ENCODE results near the gene ARHGAP9.
A peak's percentile ranks its signal among the peaks of the same experiment; 100 is the strongest.

Gene ARHGAP9

GRCh38 chr12:57471661-57472060 is 8.0 kb downstream of the ARHGAP9 start:
- no peak for DNase-seq

GRCh38 chr12:57470970-57471656 is 8.6 kb downstream of the ARHGAP9 start:
- no peak for DNase-seq

- DNase-seq: no peak
Observed at GRCh38 chr12:57470286-57470969, 9.2 kb downstream of the ARHGAP9 start.

- no peak for DNase-seq
Observed at GRCh38 chr12:57469296-57470164, 10.1 kb downstream of the ARHGAP9 start.

GRCh38 chr12:57467915-57468314 is 11.8 kb downstream of the ARHGAP9 start:
- DNase-seq: no peak

GRCh38 chr12:57467212-57467874 is 12.3 kb downstream of the ARHGAP9 start:
- DNase-seq: no peak

- DNase-seq: no peak
Observed at GRCh38 chr12:57465747-57466505, 13.7 kb downstream of the ARHGAP9 start.

GRCh38 chr12:57465030-57465746 is 14.5 kb downstream of the ARHGAP9 start:
- no peak for DNase-seq

GRCh38 chr12:57464569-57464968 is 15.1 kb downstream of the ARHGAP9 start:
- no peak for DNase-seq

- no peak for DNase-seq
Observed at GRCh38 chr12:57462912-57463253, 16.8 kb downstream of the ARHGAP9 start.

- peak; percentile 60 for DNase-seq
Observed at GRCh38 chr12:57462251-57462911, 17.3 kb downstream of the ARHGAP9 start.

GRCh38 chr12:57461917-57462250 is 17.8 kb downstream of the ARHGAP9 start:
- DNase-seq: no peak

GRCh38 chr12:57461276-57461916 is 18.3 kb downstream of the ARHGAP9 start:
- DNase-seq: no peak

GRCh38 chr12:57460841-57461275 is 18.8 kb downstream of the ARHGAP9 start:
- DNase-seq: no peak

- DNase-seq: no peak
Observed at GRCh38 chr12:57460468-57460784, 19.2 kb downstream of the ARHGAP9 start.

GRCh38 chr12:57459750-57460467 is 19.8 kb downstream of the ARHGAP9 start, which contains the start of gene GLI1:
Gene GLI1, plus strand, starts transcription at chr12:57459785. Its CDS starts 3,907 bp downstream, at chr12:57463692.
- no peak for DNase-seq

- peak; percentile 90 for DNase-seq
Observed at GRCh38 chr12:57459055-57459749, 20.5 kb downstream of the ARHGAP9 start.

- DNase-seq: no peak
Observed at GRCh38 chr12:57458665-57459054, 21.0 kb downstream of the ARHGAP9 start.

- DNase-seq: no peak
Observed at GRCh38 chr12:57456737-57457490, 22.8 kb downstream of the ARHGAP9 start.
